Uterus (tissue), 4 donors: Measurements from ENCODE around the gene SPA17. TPM values are rescaled to one million over a fixed set of nuclear protein-coding genes. Genes with fewer than 3 reads are reported as not detected.

ENCODE experiments used
- DNase-seq, 2 donors: peaks; one replicate each; pipeline ENCODE4 v3.0.0-alpha.2; 2019 to 2020
- H3K27ac ChIP-seq, 2 donors: fragments of 200-600 bp; sonication (generic); 1 replicate in 1 of 2; 2 replicates in 1 of 2; pipeline ENCODE4 v1.5.1; 2016 to 2018
- H3K27me3 ChIP-seq, 2 donors: fragments of 200-600 bp; sonication (generic); one replicate each; pipeline ENCODE4 v1.5.1; 2018 to 2019; ENCODE audit warnings: control low read depth in 1 of 2
- H3K36me3 ChIP-seq, 2 donors: fragments of 200-600 bp; sonication (generic); one replicate each; pipeline ENCODE4 v1.5.1; 2019; ENCODE audit warnings: control low read depth in 1 of 2
- H3K4me1 ChIP-seq, 2 donors: fragments of 200-600 bp; sonication (generic); one replicate each; pipeline ENCODE4 v1.5.1; 2018 to 2019; ENCODE audit warnings: control low read depth in 1 of 2
- H3K4me3 ChIP-seq, 2 donors: fragments of 200-600 bp; sonication (generic); 1 replicate in 1 of 2; 2 replicates in 1 of 2; pipeline ENCODE4 v1.5.1; 2018 to 2019; ENCODE audit warnings: mild to moderate bottlenecking in 1 of 2
- H3K9me3 ChIP-seq, 2 donors: fragments of 200-600 bp; sonication (generic); one replicate each; pipeline ENCODE4 v1.5.1; 2019; ENCODE audit warnings: control low read depth in 1 of 2
- CTCF ChIP-seq, 4 experiments: fragments of 200-600 bp in 2 of 4; fragments of 450-650 bp in 2 of 4; sonication (generic) in 2 of 4; IDR thresholded peaks; one replicate each; pipeline ENCODE4 v1.5.1; 2016 to 2019; ENCODE audit warnings: antibody characterized with exemption in 4 of 4, mild to moderate bottlenecking in 2 of 4, moderate library complexity in 1 of 4
- POLR2A ChIP-seq, 2 donors: fragments of 450-650 bp; IDR thresholded peaks; one replicate each; pipeline ENCODE4 v1.6.1; 2016; ENCODE audit warnings: antibody characterized with exemption in 2 of 2, mild to moderate bottlenecking in 1 of 2, moderate library complexity in 1 of 2
- intact Hi-C: fragments of 100-400 bp; cut with DNase I; formaldehyde crosslinking; loops from one replicate; pipeline ENCODE4 v1.15.1; 2023; ENCODE audit warnings: low total_unique reads
- total RNA-seq, 4 donors: library from RNA; depleted of rRNA in 3 of 4; stranded (reverse); fragments of >200 nt in 3 of 4; gene quantifications; one replicate each; pipeline versions ENCODE4 v1.1.0 to v1.2.4, GENCODE V29; 2014 to 2023
- donor health status: DM: yes; HTN: yes; CAD: no.

Gene SPA17
- total RNA-seq, 4 donors from 2014 or later = 0.51 to 9.0 (median 2.7) TPM

GRCh38 chr11:124717786-124718651 lies 44.3 kb downstream of the SPA17 start:
- peaks cover 0 to 9% of the 10 kb centered on the region in 2 donors for H3K27me3 ChIP-seq
- intact Hi-C loops = no loop called here
- TF ChIP-seq CTCF (IDR thresholded peaks at IDR 0.05) (no peak), POLR2A (IDR thresholded peaks at IDR 0.05) (no peak)
- no peaks in the 10 kb centered on the region for H3K9me3 ChIP-seq
- H3K27ac ChIP-seq = peak overlapping the region; percentile 30 to 52
- H3K4me1 ChIP-seq = peaks cover 0 to 12% of the 10 kb centered on the region in 2 donors
- peak overlapping the region; percentile 30 to 32 for H3K4me3 ChIP-seq
- no peaks in the 10 kb centered on the region for H3K36me3 ChIP-seq
- peak in 1 of 2 donors; percentile 27 for DNase-seq

GRCh38 chr11:124718801-124719200 lies 45.1 kb downstream of the SPA17 start:
- Histone ChIP-seq H3K4me3 (no peak overlapping the region), H3K36me3 (no peaks in the 10 kb centered on the region), H3K4me1 (peaks cover 0 to 12% of the 10 kb centered on the region in 2 donors), H3K27ac (no peak overlapping the region), H3K9me3 (no peaks in the 10 kb centered on the region), H3K27me3 (peaks cover 0 to 9% of the 10 kb centered on the region in 2 donors)
- no peak for DNase-seq
- no peak for TF ChIP-seq CTCF (IDR thresholded peaks at IDR 0.05)
- no peak for TF ChIP-seq POLR2A (IDR thresholded peaks at IDR 0.05)
- intact Hi-C loops = no loop called here

GRCh38 chr11:124719534-124719933 lies 45.8 kb downstream of the SPA17 start:
- Histone ChIP-seq H3K36me3 (no peaks in the 10 kb centered on the region), H3K4me1 (peaks cover 0 to 12% of the 10 kb centered on the region in 2 donors), H3K27ac (no peak overlapping the region), H3K4me3 (no peak overlapping the region), H3K9me3 (no peaks in the 10 kb centered on the region), H3K27me3 (peaks cover 0 to 9% of the 10 kb centered on the region in 2 donors)
- intact Hi-C loops = no loop called here
- no peak for TF ChIP-seq POLR2A (IDR thresholded peaks at IDR 0.05)
- TF ChIP-seq CTCF (IDR thresholded peaks at IDR 0.05) = no peak
- DNase-seq = no peak

GRCh38 chr11:124722176-124722575 lies 48.5 kb downstream of the SPA17 start:
- Histone ChIP-seq H3K4me3 (no peak overlapping the region), H3K9me3 (no peaks in the 10 kb centered on the region), H3K27ac (no peak overlapping the region), H3K27me3 (peaks cover 0 to 9% of the 10 kb centered on the region in 2 donors), H3K36me3 (no peaks in the 10 kb centered on the region), H3K4me1 (peaks cover 0 to 19% of the 10 kb centered on the region in 2 donors)
- intact Hi-C loops = no loop called here
- DNase-seq = no peak
- no peak for TF ChIP-seq POLR2A (IDR thresholded peaks at IDR 0.05)
- TF ChIP-seq CTCF (IDR thresholded peaks at IDR 0.05) = no peak

- H3K27me3 ChIP-seq = peaks cover 0 to 9% of the 10 kb centered on the region in 2 donors
- H3K4me1 ChIP-seq = peaks cover 0 to 7% of the 10 kb centered on the region in 2 donors
- no peak for DNase-seq
- H3K36me3 ChIP-seq = no peaks in the 10 kb centered on the region
- TF ChIP-seq CTCF (IDR thresholded peaks at IDR 0.05) = no peak
- no peak for TF ChIP-seq POLR2A (IDR thresholded peaks at IDR 0.05)
- H3K4me3 ChIP-seq = no peak overlapping the region
- intact Hi-C loops = no loop called here
- no peaks in the 10 kb centered on the region for H3K9me3 ChIP-seq
- peak overlapping the region in 1 of 2 donors; percentile 4 for H3K27ac ChIP-seq
These were observed 51.4 kb downstream of the SPA17 start for GRCh38 chr11:124724979-124725718.
